Gastroesophageal sphincter (tissue), 4 donors: ENCODE data around the gene TTC7B. TPM values are rescaled to one million over a fixed set of nuclear protein-coding genes. Genes with fewer than 3 reads are reported as not detected.

Experiments
- ATAC-seq: fragments of 150-250 bp; one replicate; pipeline ENCODE4 v1.9.1; 2016; ENCODE audit warnings: mild to moderate bottlenecking, moderate library complexity
- H3K27ac ChIP-seq, 4 donors: fragments of 200-600 bp; sonication (generic) in 3 of 4; 1 replicate in 3 of 4; 2 replicates in 1 of 4; pipeline ENCODE4 v1.5.1; 2016 to 2019
- H3K27me3 ChIP-seq: fragments of 200-600 bp; sonication (generic); one replicate; pipeline ENCODE4 v1.5.1; 2019
- H3K36me3 ChIP-seq, 2 donors: fragments of 200-600 bp; sonication (generic); one replicate each; pipeline ENCODE4 v1.5.1; 2019; ENCODE audit warnings: control low read depth in 1 of 2
- H3K4me1 ChIP-seq, 3 donors: fragments of 200-600 bp; sonication (generic); 1 replicate in 2 of 3; 2 replicates in 1 of 3; pipeline ENCODE4 v1.5.1; 2016 to 2019; ENCODE audit warnings: control low read depth in 2 of 3
- H3K4me3 ChIP-seq, 2 donors: fragments of 200-600 bp; sonication (generic); one replicate each; pipeline ENCODE4 v1.5.1; 2019; ENCODE audit warnings: mild to moderate bottlenecking in 1 of 2, moderate library complexity in 1 of 2
- H3K9me3 ChIP-seq, 3 donors: fragments of 200-600 bp; sonication (generic); one replicate each; pipeline ENCODE4 v1.5.1; 2017 to 2019; ENCODE audit warnings: control low read depth in 2 of 3
- CTCF ChIP-seq, 4 experiments: fragments of 200-600 bp in 2 of 4; fragments of 450-650 bp in 2 of 4; sonication (generic) in 1 of 4; IDR thresholded peaks; one replicate each; pipeline ENCODE4 v1.5.1; 2017 to 2019; ENCODE audit warnings: antibody characterized with exemption in 4 of 4, mild to moderate bottlenecking in 2 of 4, moderate library complexity in 2 of 4
- EP300 ChIP-seq: sonication (generic); formaldehyde crosslinking; IDR thresholded peaks from one replicate; pipeline ENCODE4 v1.6.1; 2017; ENCODE audit warnings: antibody characterized with exemption, mild to moderate bottlenecking
- POLR2A ChIP-seq, 2 donors: fragments of 450-650 bp; IDR thresholded peaks; one replicate each; pipeline ENCODE4 v1.6.1; 2017; ENCODE audit warnings: antibody characterized with exemption in 2 of 2, mild to moderate bottlenecking in 2 of 2, moderate library complexity in 1 of 2
- POLR2AphosphoS5 ChIP-seq: sonication (generic); formaldehyde crosslinking; IDR thresholded peaks from one replicate; pipeline ENCODE4 v1.6.1; 2017; ENCODE audit warnings: antibody characterized with exemption
- WGBS, 2 donors: methylation state at CpG; one replicate each; pipeline ENCODE4 v1.1.5; 2018; ENCODE audit warnings: low coverage in 1 of 2; 5-methylcytosine and 5-hydroxymethylcytosine counted together
- total RNA-seq, 4 donors: library from RNA; depleted of rRNA; stranded (reverse); fragments of >200 nt; gene quantifications; one replicate each; pipeline ENCODE4 v1.1.0, GENCODE V29; 2016

TTC7B gene
- total RNA-seq, 4 donors from 2014 or later = 59.0 to 170 (median 64.1) TPM

DNA sequence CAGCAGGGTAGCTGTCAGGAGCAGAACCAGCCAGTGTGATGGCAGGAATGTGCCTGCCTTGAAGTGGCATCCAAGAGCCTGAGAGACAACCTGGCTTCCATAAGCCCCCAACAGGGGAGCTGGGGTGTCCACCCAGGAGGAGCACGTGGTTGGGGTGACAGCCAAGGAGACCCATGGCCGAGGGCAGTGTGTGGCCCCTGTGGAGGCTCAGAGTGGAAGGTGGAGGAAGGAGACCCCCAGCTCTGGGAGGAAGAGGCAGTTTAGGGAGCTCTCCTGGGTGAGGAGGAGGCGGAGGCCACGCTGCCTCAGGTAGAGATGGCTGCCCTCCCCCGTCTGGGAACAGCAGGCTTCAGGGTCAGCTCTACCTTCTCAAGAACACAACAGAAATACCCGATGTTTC is 272.4 kb downstream of the TTC7B start:
- no peak for ATAC-seq
- WGBS, 2 donors = 90 to 100% methylated on average over 2 of the region's 6 CpGs
- TF ChIP-seq EP300 (no peak), POLR2A (IDR thresholded peaks at IDR 0.05) (no peak), CTCF (IDR thresholded peaks at IDR 0.05) (no peak), POLR2AphosphoS5 (no peak)
- H3K27me3 ChIP-seq = no peaks in the 10 kb centered on the region
- no peaks in the 10 kb centered on the region for H3K9me3 ChIP-seq
- peak overlapping the region in 3 of 4 donors; percentile 11 to 84 (median 80) for H3K27ac ChIP-seq
- H3K4me3 ChIP-seq = no peak overlapping the region
- H3K4me1 ChIP-seq = peaks cover 0 to 51% (median 13%) of the 10 kb centered on the region in 3 donors
- peaks cover 0 to 28% of the 10 kb centered on the region in 2 donors for H3K36me3 ChIP-seq

GRCh38 chr14:90541076-90541634 is 275.1 kb downstream of the TTC7B start:
- H3K36me3 ChIP-seq = peaks cover 0 to 31% of the 10 kb centered on the region in 2 donors
- ATAC-seq = no peak
- no peak overlapping the region for H3K4me3 ChIP-seq
- peaks cover 0 to 39% (median 13%) of the 10 kb centered on the region in 3 donors for H3K4me1 ChIP-seq
- TF ChIP-seq EP300 = no peak
- no peak for TF ChIP-seq CTCF (IDR thresholded peaks at IDR 0.05)
- TF ChIP-seq POLR2A (IDR thresholded peaks at IDR 0.05) = no peak
- no peak for TF ChIP-seq POLR2AphosphoS5
- H3K27me3 ChIP-seq = no peaks in the 10 kb centered on the region
- no peak overlapping the region for H3K27ac ChIP-seq
- 93 to 95% methylated on average over 4 to 12 of the region's 26 CpGs for WGBS, 2 donors
- no peaks in the 10 kb centered on the region for H3K9me3 ChIP-seq

- 83 to 85% methylated on average over 4 of the region's 4 CpGs for WGBS, 2 donors
Measured at GRCh38 chr14:90540437-90540836, 275.8 kb downstream of the TTC7B start.

DNA sequence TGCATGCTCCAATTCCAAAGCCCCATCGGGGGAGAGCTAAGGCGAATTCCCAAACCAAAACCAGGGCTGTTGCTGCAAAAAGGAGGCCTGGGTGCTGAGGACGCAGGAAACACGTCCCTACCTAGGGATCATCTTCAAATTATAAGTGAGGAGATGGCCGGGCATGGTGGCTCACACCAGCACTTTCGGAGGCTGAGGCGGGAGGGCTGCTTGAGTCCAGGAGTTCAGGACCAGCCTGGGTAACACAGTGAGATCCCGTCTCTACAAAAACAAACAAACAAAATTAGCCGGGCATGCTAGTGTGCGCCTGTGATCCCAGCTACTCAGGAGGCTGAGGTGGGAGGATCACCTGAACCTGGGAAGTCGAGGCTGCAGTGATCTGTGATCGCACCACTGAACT is 276.2 kb downstream of the TTC7B start:
- Histone ChIP-seq H3K9me3 (no peaks in the 10 kb centered on the region), H3K4me3 (no peak overlapping the region), H3K4me1 (peaks cover 0 to 39% (median 12%) of the 10 kb centered on the region in 3 donors), H3K27ac (no peak overlapping the region), H3K36me3 (peaks cover 0 to 31% of the 10 kb centered on the region in 2 donors), H3K27me3 (no peaks in the 10 kb centered on the region)
- no peak for TF ChIP-seq CTCF (IDR thresholded peaks at IDR 0.05)
- WGBS, 2 donors = 67 to 90% methylated on average over 2 to 6 of the region's 12 CpGs
- ATAC-seq = no peak

More at GRCh38 chr14:90540437-90540836, 275.8 kb downstream of the TTC7B start:
- TF ChIP-seq POLR2A (IDR thresholded peaks at IDR 0.05) (no peak), POLR2AphosphoS5 (no peak), EP300 (no peak), CTCF (IDR thresholded peaks at IDR 0.05) (no peak)
- H3K4me1 ChIP-seq = peaks cover 0 to 39% (median 15%) of the 10 kb centered on the region in 3 donors
- H3K4me3 ChIP-seq = no peak overlapping the region
- no peaks in the 10 kb centered on the region for H3K9me3 ChIP-seq
- H3K27ac ChIP-seq = no peak overlapping the region
- no peaks in the 10 kb centered on the region for H3K27me3 ChIP-seq
- peaks cover 0 to 31% of the 10 kb centered on the region in 2 donors for H3K36me3 ChIP-seq
- ATAC-seq = no peak

GRCh38 chr14:90539496-90539775 is 276.8 kb downstream of the TTC7B start:
- Histone ChIP-seq H3K4me1 (peaks cover 0 to 39% (median 10%) of the 10 kb centered on the region in 3 donors), H3K27me3 (no peaks in the 10 kb centered on the region), H3K36me3 (peaks cover 0 to 31% of the 10 kb centered on the region in 2 donors), H3K9me3 (no peaks in the 10 kb centered on the region), H3K4me3 (no peak overlapping the region), H3K27ac (no peak overlapping the region)
- ATAC-seq = no peak
- 100% methylated on average over 3 of the region's 3 CpGs; no CpG with 5 or more reads in 1 of the 2 donors for WGBS, 2 donors
- no peak for TF ChIP-seq CTCF (IDR thresholded peaks at IDR 0.05)
- no peak for TF ChIP-seq POLR2AphosphoS5
- TF ChIP-seq EP300 = no peak
- no peak for TF ChIP-seq POLR2A (IDR thresholded peaks at IDR 0.05)
